GM21526 (cell line): ENCODE data around the gene REEP2.
"Not testable (repeated sequence)": the region's sequence is repeated elsewhere in the genome, so short reads cannot be mapped to it uniquely, and the experiment has no call there.

Experiments
- ATAC-seq: cut with Tn5 transposase; IDR thresholded peaks from one replicate; pipeline ENCODE4 v1.9.1; 2021; ENCODE audit warnings: moderate library complexity; ENCODE audit not compliant: unreplicated experiment, low FRiP score

The REEP2 gene

GRCh38 chr5:138465261-138466124 is 26.6 kb downstream of the REEP2 start, which contains the start of gene EGR1:
TSS of gene EGR1 (plus strand) at chr5:138465479. CDS start at chr5:138465762, 283 bp downstream.
- peak; percentile 52 for ATAC-seq

GRCh38 chr5:138466125-138466899 is 27.5 kb downstream of the REEP2 start:
- ATAC-seq: no peak

GRCh38 chr5:138466900-138467710 is 28.2 kb downstream of the REEP2 start:
- ATAC-seq: no peak

- ATAC-seq: no peak
These were observed 28.9 kb downstream of the REEP2 start for GRCh38 chr5:138467711-138468132.

GRCh38 chr5:138468133-138468965 is 29.5 kb downstream of the REEP2 start:
- no peak for ATAC-seq

GRCh38 chr5:138468966-138469539 is 30.2 kb downstream of the REEP2 start:
- ATAC-seq: no peak

- ATAC-seq: no peak
These were observed 30.9 kb downstream of the REEP2 start for GRCh38 chr5:138469540-138470321.

- no peak for ATAC-seq
These were observed 31.6 kb downstream of the REEP2 start for GRCh38 chr5:138470322-138471051.

GRCh38 chr5:138471052-138471361 is 32.1 kb downstream of the REEP2 start:
- ATAC-seq: no peak

GRCh38 chr5:138472353-138472752 is 33.5 kb downstream of the REEP2 start:
- no peak for ATAC-seq

GRCh38 chr5:138473151-138473550 is 34.3 kb downstream of the REEP2 start:
- not testable (repeated sequence) for ATAC-seq

GRCh38 chr5:138476918-138477317 is 38.1 kb downstream of the REEP2 start:
- ATAC-seq: no peak

- no peak for ATAC-seq
These were observed 43.8 kb downstream of the REEP2 start for GRCh38 chr5:138482638-138483037.

- no peak for ATAC-seq
These were observed 49.7 kb downstream of the REEP2 start for GRCh38 chr5:138488481-138488945.

- ATAC-seq: no peak
These were observed 50.8 kb downstream of the REEP2 start for GRCh38 chr5:138489683-138490061.

- ATAC-seq: no peak
These were observed 51.9 kb downstream of the REEP2 start for GRCh38 chr5:138490648-138491283.

GRCh38 chr5:138491284-138491648 is 52.4 kb downstream of the REEP2 start:
- no peak for ATAC-seq
